Endothelial cell of umbilical vein (primary cell): ENCODE results near the gene EML3. TPM values are rescaled to one million over a fixed set of nuclear protein-coding genes. Genes with fewer than 3 reads are reported as not detected.
"Not testable (repeated sequence)": the region's sequence is repeated elsewhere in the genome, so short reads cannot be mapped to it uniquely, and the experiment has no call there.

Source experiments
- BruUV-seq: library from RNA; stranded (reverse); fragments of 400-500 nt; replicated peaks from 2 replicates; lab custom pipeline; 2021; lab: Mats Ljungman, UMichigan
- CTCF ChIA-PET: fragments of 300-600, 350-600 bp; sonication (Branson Sonifier 250); formaldehyde crosslinking; loops from one replicate; lab custom pipeline; 2021; ENCODE audit warnings: antibody characterized with exemption, inconsistent platforms; lab: Charles Lee
- POLR2A ChIA-PET: fragments of 300-600, 350-600 bp; sonication (Branson Sonifier 250); formaldehyde crosslinking; loops from one replicate; lab custom pipeline; 2021; ENCODE audit warnings: antibody characterized with exemption, inconsistent platforms; lab: Charles Lee
- DNase-seq: peaks from one replicate; pipeline ENCODE4 v3.0.0-alpha.2; 2011; ENCODE audit warnings: low read depth, low spot score
- FAIRE-seq: peaks from 2 replicates; lab custom pipeline; 2011; peaks lifted over from hg19 to GRCh38; lab: Jason Lieb, UNC
- H2AFZ ChIP-seq: 2 replicates; pipeline ENCODE4 v1.6.0; 2012; ENCODE audit warnings: low read depth, low read length, control low read depth, inconsistent platforms
- H3K27ac ChIP-seq: 2 replicates; pipeline ENCODE4 v1.5.1; 2011; ENCODE audit warnings: low read depth, mild to moderate bottlenecking, control low read depth, low read length, moderate library complexity; ENCODE audit not compliant: insufficient read depth
- H3K27me3 ChIP-seq, 2 experiments: 2 replicates each; pipeline versions ENCODE4 v1.6.0 to v1.6.1; 2011; ENCODE audit warnings: low read length in 2 of 2, mixed read lengths in 1 of 2; ENCODE audit not compliant: control insufficient read depth in 2 of 2, insufficient read depth in 2 of 2
- H3K36me3 ChIP-seq, 2 experiments: 2 replicates in 1 of 2; 3 replicates in 1 of 2; pipeline ENCODE4 v1.5.1; 2011; ENCODE audit warnings: low read length in 2 of 2, mild to moderate bottlenecking in 1 of 2, moderate library complexity in 1 of 2; ENCODE audit not compliant: control insufficient read depth in 2 of 2, insufficient read depth in 2 of 2; ENCODE audit errors: extremely low read depth in 1 of 2
- H3K4me1 ChIP-seq: 3 replicates; pipeline ENCODE4 v1.5.1; 2011; ENCODE audit warnings: mild to moderate bottlenecking, low read length; ENCODE audit not compliant: control insufficient read depth, insufficient read depth; ENCODE audit errors: extremely low read depth
- H3K4me2 ChIP-seq: 2 replicates; pipeline ENCODE4 v1.6.1; 2011; ENCODE audit warnings: low read length, control low read depth, mixed read lengths; ENCODE audit not compliant: insufficient read depth
- H3K4me3 ChIP-seq, 3 experiments: fragments of 200-600 bp in 1 of 3; sonication (generic), shearing (Covaris generic) in 1 of 3; replicated peaks in 1 of 3; 2 replicates each; pipeline ENCODE4 v1.5.1; 2011 to 2016; ENCODE audit warnings: control low read depth in 3 of 3, low read length in 3 of 3, mild to moderate bottlenecking in 2 of 3, inconsistent platforms in 1 of 3, low read depth in 1 of 3, moderate library complexity in 1 of 3; ENCODE audit not compliant: insufficient read depth in 1 of 3
- H3K79me2 ChIP-seq: 2 replicates; pipeline ENCODE4 v1.6.0; 2012; ENCODE audit warnings: low read length, inconsistent platforms; ENCODE audit not compliant: control insufficient read depth, insufficient read depth
- H3K9ac ChIP-seq: replicated peaks from 2 replicates; pipeline ENCODE3; 2011; ENCODE audit warnings: low read length, control low read depth; ENCODE audit not compliant: insufficient read depth; ENCODE audit errors: extremely low read depth
- H3K9me1 ChIP-seq: replicated peaks from 3 replicates; pipeline ENCODE4 v1.6.0; 2011; ENCODE audit warnings: mild to moderate bottlenecking, low read length; ENCODE audit not compliant: control insufficient read depth, insufficient read depth; ENCODE audit errors: extremely low read depth
- H3K9me3 ChIP-seq: replicated peaks from 2 replicates; pipeline ENCODE4 v1.5.1; 2012; ENCODE audit warnings: low read length, inconsistent platforms; ENCODE audit not compliant: control insufficient read depth, insufficient read depth
- H4K20me1 ChIP-seq: replicated peaks from 2 replicates; pipeline ENCODE3; 2011; ENCODE audit warnings: mild to moderate bottlenecking, low read length; ENCODE audit not compliant: control insufficient read depth, insufficient read depth; ENCODE audit errors: extremely low read depth
- POLR2AphosphoS5 ChIP-seq: IDR thresholded peaks from 2 replicates; pipeline ENCODE4 v1.6.1; 2012; ENCODE audit warnings: low read depth, mild to moderate bottlenecking, control low read depth, low read length, moderate library complexity; ENCODE audit not compliant: insufficient read depth
- dilution Hi-C: fragments of 300-500 bp; cut with MboI; formaldehyde crosslinking; loops from one replicate; pipeline ENCODE4 v1.15.0; 2019; ENCODE audit warnings: low sequenced_read_pairs; ENCODE audit not compliant: extremely low pct_ligation_motif_present
- intact Hi-C: fragments of 100-400 bp; cut with micrococcal nuclease; formaldehyde crosslinking; loops from one replicate; pipeline ENCODE4 v1.10.0; 2022
- polyA plus RNA-seq, 4 experiments: library from polyadenylated mRNA; depleted of rRNA in 3 of 4; stranded (reverse) in 3 of 4; unstranded in 1 of 4; fragments of >200 nt; gene quantifications; 2 replicates each; pipeline versions ENCODE4 v1.2.1 to v1.2.3, GENCODE V29; 2011 to 2012; ENCODE audit warnings: missing spikeins in 1 of 4
- total RNA-seq: library from RNA; stranded (reverse); gene quantifications from 2 replicates; pipeline ENCODE4 v1.2.3, GENCODE V29; 2021

Gene EML3
- total and polyA plus RNA-seq, 2 donors (not counting 3 experiments of a cell fraction or from before 2014, with no cell fraction given), result 75.7 to 101 TPM

GRCh38 chr11:62571493-62571892, 41.1 kb downstream of the EML3 start:
- H3K4me3 ChIP-seq, H3K27me3 ChIP-seq, H3K9me1 ChIP-seq, H3K9ac ChIP-seq, intact Hi-C loops, DNase-seq, H3K9me3 ChIP-seq, H3K27ac ChIP-seq, POLR2A ChIA-PET, H2AFZ ChIP-seq, dilution Hi-C loops, H4K20me1 ChIP-seq, BruUV-seq: not testable (repeated sequence)
- CTCF ChIA-PET, result interaction anchor here (1.3 to 4.2 kb wide), 2 partner anchors 11 to 147 kb away, joined by 4 to 26 read pairs; no protein-coding TSS in a partner anchor
- Histone ChIP-seq H3K4me1 (peaks cover 41% of the 10 kb centered on the region), H3K4me2 (peak overlapping the region; percentile 92), H3K79me2 (peaks cover 87% of the 10 kb centered on the region), H3K36me3 (peaks cover 27 to 28% of the 10 kb centered on the region in 2 experiments)
- TF ChIP-seq POLR2AphosphoS5, result peak; percentile 3
- peak; percentile 42 for FAIRE-seq

- H3K36me3 ChIP-seq, result peaks cover 27 to 33% of the 10 kb centered on the region in 2 experiments
- H3K4me2 ChIP-seq, H3K4me3 ChIP-seq, POLR2A ChIA-PET, H2AFZ ChIP-seq, H4K20me1 ChIP-seq, H3K9me1 ChIP-seq, intact Hi-C loops, FAIRE-seq, H3K9me3 ChIP-seq, dilution Hi-C loops, BruUV-seq, DNase-seq, H3K9ac ChIP-seq, H3K27ac ChIP-seq, H3K27me3 ChIP-seq: not testable (repeated sequence)
- peaks cover 90% of the 10 kb centered on the region for H3K79me2 ChIP-seq
- CTCF ChIA-PET, result interaction anchor here (1.3 to 4.2 kb wide), 3 partner anchors 10 to 146 kb away, joined by 4 to 26 read pairs (median 11); no protein-coding TSS in a partner anchor
- peaks cover 35% of the 10 kb centered on the region for H3K4me1 ChIP-seq
These were observed 41.7 kb downstream of the EML3 start for GRCh38 chr11:62570903-62571302.
